OCI-LY7 (cell line): ENCODE measurements around the gene CEACAM20. TPM values are rescaled to one million over a fixed set of nuclear protein-coding genes. Genes with fewer than 3 reads are reported as not detected.

Experiments
- BruUV-seq: library from RNA; stranded (reverse); fragments of 400-500 nt; replicated peaks from 2 replicates; lab custom pipeline; 2021; lab: Mats Ljungman, UMichigan
- CTCF ChIA-PET: fragments of 300-600 bp; sonication (Branson Sonifier 250); formaldehyde crosslinking; loops from one replicate; lab custom pipeline; 2022; ENCODE audit warnings: antibody characterized with exemption; ENCODE audit not compliant: unreplicated experiment; lab: Charles Lee
- POLR2A ChIA-PET: fragments of 300-600 bp; sonication (Branson Sonifier 250); formaldehyde crosslinking; loops from one replicate; lab custom pipeline; 2022; ENCODE audit warnings: antibody characterized with exemption; lab: Charles Lee
- DNase-seq: peaks from one replicate; pipeline ENCODE4 v3.0.0-alpha.2; 2015; ENCODE audit warnings: low spot score
- H2AFZ ChIP-seq: fragments of 200-600 bp; sonication (generic), shearing (Covaris generic); 2 replicates; pipeline ENCODE4 v1.6.1; 2014; ENCODE audit warnings: mild to moderate bottlenecking, antibody characterized with exemption, low read length, moderate library complexity
- H3K27ac ChIP-seq: fragments of 200-600 bp; sonication (generic); 2 replicates; pipeline ENCODE4 v1.5.1; 2014; ENCODE audit warnings: mixed run types, low read depth, mild to moderate bottlenecking, moderate library complexity, low read length, inconsistent platforms; ENCODE audit not compliant: poor library complexity, severe bottlenecking
- H3K36me3 ChIP-seq: fragments of 200-600 bp; sonication (generic); 2 replicates; pipeline ENCODE4 v1.6.1; 2014; ENCODE audit warnings: mild to moderate bottlenecking, antibody characterized with exemption, low read length, moderate library complexity, mixed read lengths; ENCODE audit not compliant: insufficient read depth
- H3K4me1 ChIP-seq: fragments of 200-600 bp; sonication (generic); 2 replicates; pipeline ENCODE4 v1.5.1; 2014; ENCODE audit warnings: mild to moderate bottlenecking, low read length; ENCODE audit not compliant: insufficient read depth, poor library complexity, severe bottlenecking
- H3K4me2 ChIP-seq: fragments of 200-600 bp; sonication (generic); 2 replicates; pipeline ENCODE4 v1.6.1; 2014; ENCODE audit warnings: mild to moderate bottlenecking, low read length
- H3K4me3 ChIP-seq: fragments of 200-600 bp; sonication (generic); 2 replicates; pipeline ENCODE4 v1.5.1; 2014; ENCODE audit warnings: mild to moderate bottlenecking, low read depth, low read length; ENCODE audit not compliant: poor library complexity, severe bottlenecking
- H3K79me2 ChIP-seq: fragments of 200-600 bp; sonication (generic); 2 replicates; pipeline ENCODE4 v1.6.1; 2016; ENCODE audit warnings: low read depth, mild to moderate bottlenecking, low read length, moderate library complexity, mixed read lengths; ENCODE audit not compliant: insufficient read depth
- H3K9me2 ChIP-seq: fragments of 200-600 bp; sonication (generic); 2 replicates; pipeline ENCODE4 v1.6.1; 2016; ENCODE audit warnings: mild to moderate bottlenecking, low read length, mixed read lengths; ENCODE audit not compliant: insufficient read depth
- H3K9me3 ChIP-seq: fragments of 200-600 bp; sonication (generic); 2 replicates; pipeline ENCODE4 v1.6.1; 2014; ENCODE audit warnings: mild to moderate bottlenecking, mixed run types, low read length, mixed read lengths
- H4K20me1 ChIP-seq: fragments of 200-600 bp; sonication (generic); 2 replicates; pipeline ENCODE4 v1.6.1; 2014; ENCODE audit warnings: mild to moderate bottlenecking, antibody characterized with exemption, low read length, moderate library complexity, mixed read lengths; ENCODE audit not compliant: insufficient read depth
- CTCF ChIP-seq: fragments of 200-600 bp; sonication (generic); conservative IDR thresholded peaks from 2 replicates; pipeline ENCODE4 v1.5.1; 2014; ENCODE audit warnings: mild to moderate bottlenecking, antibody characterized with exemption, low read length, moderate library complexity, mixed read lengths
- EZH2phosphoT487 ChIP-seq: fragments of 200-600 bp; sonication (generic); IDR thresholded peaks from 2 replicates; pipeline ENCODE4 v1.6.1; 2018; ENCODE audit warnings: low read depth, borderline replicate concordance, mild to moderate bottlenecking, mixed run types, antibody characterized with exemption, low read length, moderate library complexity, mixed read lengths
- intact Hi-C: fragments of 100-400 bp; cut with micrococcal nuclease; formaldehyde crosslinking; loops from one replicate; pipeline ENCODE4 v1.10.0; 2022; ENCODE audit not compliant: unreplicated experiment
- total RNA-seq, 2 experiments: library from RNA; depleted of rRNA in 1 of 2; stranded (reverse); fragments of >200 nt in 1 of 2; shearing (Covaris generic) in 1 of 2; gene quantifications; 2 replicates each; pipeline ENCODE4 v1.2.3, GENCODE V29; 2014 to 2022

Gene CEACAM20
- total RNA-seq, 2 experiments from 2014 or later, result not detected

DNA sequence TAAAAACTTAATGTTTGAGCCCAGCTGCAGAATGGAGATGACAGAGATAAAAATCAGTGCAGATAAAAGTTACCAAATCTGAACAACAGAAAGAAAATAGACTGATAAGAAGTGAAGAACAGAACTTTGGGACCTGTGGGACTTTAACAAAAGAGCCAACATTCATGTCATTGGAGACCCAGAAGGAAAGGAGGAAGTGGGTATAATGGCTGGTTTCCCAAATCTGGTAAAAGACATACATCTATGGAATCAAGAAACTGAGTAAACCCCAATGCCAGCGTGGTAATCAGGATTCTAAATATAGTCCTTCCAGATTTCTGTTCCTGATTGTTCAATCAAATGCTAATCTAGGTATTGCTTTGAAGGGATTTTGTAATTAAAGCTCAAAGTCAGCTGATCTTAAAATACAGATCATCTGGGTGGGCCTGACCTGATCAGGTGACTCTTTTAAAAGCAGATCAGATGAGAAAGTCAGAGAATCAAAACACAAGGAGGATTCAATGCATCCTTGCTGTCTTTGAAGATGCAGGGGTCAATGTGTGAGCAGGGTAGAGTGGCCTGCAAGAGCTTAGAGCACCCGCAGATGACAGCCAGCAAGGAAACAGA lies 25.3 kb upstream of the CEACAM20 start:
- H3K4me2 ChIP-seq, result no peak overlapping the region
- no peaks in the 10 kb centered on the region for H3K9me2 ChIP-seq
- BruUV-seq, result no TSS peak
- no peaks in the 10 kb centered on the region for H4K20me1 ChIP-seq
- H2AFZ ChIP-seq, result no peak overlapping the region
- H3K4me1 ChIP-seq, result no peaks in the 10 kb centered on the region
- H3K9me3 ChIP-seq, result no peaks in the 10 kb centered on the region
- TF ChIP-seq CTCF, result no peak
- no peak for TF ChIP-seq EZH2phosphoT487
- H3K4me3 ChIP-seq, result no peak overlapping the region
- DNase-seq, result no peak
- H3K36me3 ChIP-seq, result no peaks in the 10 kb centered on the region
- intact Hi-C loops, result no loop called here
- H3K79me2 ChIP-seq, result no peaks in the 10 kb centered on the region
- no peak overlapping the region for H3K27ac ChIP-seq
- ChIA-PET POLR2A (no interaction called here), CTCF (no interaction called here)

- H3K9me3 ChIP-seq, result no peaks in the 10 kb centered on the region
- H4K20me1 ChIP-seq, result no peaks in the 10 kb centered on the region
- H3K4me3 ChIP-seq, result no peak overlapping the region
- CTCF ChIA-PET, result no interaction called here
- no peaks in the 10 kb centered on the region for H3K9me2 ChIP-seq
- no peaks in the 10 kb centered on the region for H3K79me2 ChIP-seq
- no peaks in the 10 kb centered on the region for H3K36me3 ChIP-seq
- TF ChIP-seq EZH2phosphoT487 (no peak), CTCF (no peak)
- no peak for DNase-seq
- H3K27ac ChIP-seq, result no peak overlapping the region
- H2AFZ ChIP-seq, result no peak overlapping the region
- POLR2A ChIA-PET, result no interaction called here
- no peak overlapping the region for H3K4me2 ChIP-seq
- BruUV-seq, result no TSS peak
- H3K4me1 ChIP-seq, result no peaks in the 10 kb centered on the region
- intact Hi-C loops, result no loop called here
These were observed 24.1 kb upstream of the CEACAM20 start for GRCh38 chr19:44553478-44554171.

DNA sequence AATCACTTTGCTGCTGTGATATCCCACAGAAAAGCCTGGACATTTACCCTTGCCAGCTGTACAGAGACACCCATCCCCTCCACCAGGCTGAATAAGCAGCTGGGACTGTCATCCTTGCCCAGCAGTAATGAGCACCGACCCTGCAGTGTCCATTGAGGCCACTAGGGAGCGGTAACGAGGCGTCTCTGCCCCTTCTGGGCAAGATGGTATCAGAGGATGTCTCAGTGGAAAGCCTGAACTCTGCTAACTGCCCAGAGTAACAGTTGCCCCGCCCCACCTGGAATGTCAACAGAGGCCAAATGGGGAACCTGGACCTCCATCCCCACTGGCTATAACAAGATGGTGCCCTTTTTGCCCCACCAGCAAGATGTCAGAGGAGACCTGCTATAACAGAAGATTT lies 22.8 kb upstream of the CEACAM20 start:
- Histone ChIP-seq H3K27ac (no peak overlapping the region), H3K4me1 (no peaks in the 10 kb centered on the region), H3K4me2 (no peak overlapping the region), H4K20me1 (no peaks in the 10 kb centered on the region), H3K4me3 (no peak overlapping the region), H2AFZ (no peak overlapping the region), H3K79me2 (no peaks in the 10 kb centered on the region), H3K36me3 (no peaks in the 10 kb centered on the region), H3K9me2 (no peaks in the 10 kb centered on the region), H3K9me3 (no peaks in the 10 kb centered on the region)
- no TSS peak for BruUV-seq
- TF ChIP-seq CTCF (peak; percentile 82), EZH2phosphoT487 (no peak)
- peak; percentile 41 for DNase-seq
- ChIA-PET CTCF (no interaction called here), POLR2A (no interaction called here)
- intact Hi-C loops, result no loop called here
